Measurements from ENCODE around the gene NEURL1. TPM values are rescaled to one million over a fixed set of nuclear protein-coding genes. Genes with fewer than 3 reads are reported as not detected.
A peak's percentile ranks its signal among the peaks of the same experiment; 100 is the strongest.
"Not testable (repeated sequence)": the region's sequence is repeated elsewhere in the genome, so short reads cannot be mapped to it uniquely, and the experiment has no call there.

NEURL1 gene
- total and polyA plus RNA-seq, 3 experiments from 2014 or later = 0.69 to 1.6 (median 1.5) TPM

- CTCF ChIA-PET = no interaction called here
- peaks cover 8% of the 10 kb centered on the region for H3K27me3 ChIP-seq (ENCODE audit: insufficient read depth, low read length, poor library complexity, severe bottlenecking)
- H3K4me3 ChIP-seq (ENCODE audit: low read length) = no peak overlapping the region
- H3K27ac Mint-ChIP-seq = no peak overlapping the region
- H3K4me1 ChIP-seq (ENCODE audit: insufficient read depth, low read length) = peaks cover 2% of the 10 kb centered on the region
- no peak for DNase-seq
- H3K4me3 Mint-ChIP-seq = no peak overlapping the region
- no peaks in the 10 kb centered on the region for H3K36me3 Mint-ChIP-seq
- H3K36me3 ChIP-seq (ENCODE audit: insufficient read depth, low read length) = no peaks in the 10 kb centered on the region
- peaks cover 4 to 9% (median 5%) of the 10 kb centered on the region in 3 donors for H3K4me1 Mint-ChIP-seq
- no peaks in the 10 kb centered on the region for H3K9me3 ChIP-seq (ENCODE audit: low read length)
- no peaks in the 10 kb centered on the region for H3K9me3 Mint-ChIP-seq
- no peak overlapping the region for H3K27ac ChIP-seq (ENCODE audit: low read depth, low read length)
- H3K27me3 Mint-ChIP-seq = peaks cover 30 to 33% of the 10 kb centered on the region in 2 donors
- POLR2A ChIA-PET = no interaction called here
Observed at GRCh38 chr10:103498936-103499638, 5.6 kb downstream of the NEURL1 start.

- Mint-ChIP-seq H3K4me3 (no peak overlapping the region), H3K27me3 (peaks cover 27 to 31% of the 10 kb centered on the region in 2 donors), H3K4me1 (peaks cover 9 to 13% (median 12%) of the 10 kb centered on the region in 3 donors), H3K36me3 (no peaks in the 10 kb centered on the region), H3K27ac (no peak overlapping the region), H3K9me3 (no peaks in the 10 kb centered on the region)
- Histone ChIP-seq H3K4me3 (ENCODE audit: low read length) (no peak overlapping the region), H3K27ac (ENCODE audit: low read depth, low read length) (no peak overlapping the region), H3K36me3 (ENCODE audit: insufficient read depth, low read length) (no peaks in the 10 kb centered on the region), H3K27me3 (ENCODE audit: insufficient read depth, low read length, poor library complexity, severe bottlenecking) (peaks cover 3% of the 10 kb centered on the region), H3K9me3 (ENCODE audit: low read length) (no peaks in the 10 kb centered on the region), H3K4me1 (ENCODE audit: insufficient read depth, low read length) (peaks cover 10% of the 10 kb centered on the region)
- ChIA-PET POLR2A (no interaction called here), CTCF (no interaction called here)
- DNase-seq = no peak
Observed at GRCh38 chr10:103499881-103500280, 6.4 kb downstream of the NEURL1 start.

- no peaks in the 10 kb centered on the region for H3K27me3 ChIP-seq (ENCODE audit: insufficient read depth, low read length, poor library complexity, severe bottlenecking)
- no peaks in the 10 kb centered on the region for H3K36me3 Mint-ChIP-seq
- H3K27ac ChIP-seq (ENCODE audit: low read depth, low read length) = no peak overlapping the region
- ChIA-PET CTCF (interaction anchor here (0.9 kb wide), 1 partner anchor 15 kb away, joined by 8 read pairs; no protein-coding TSS in a partner anchor), POLR2A (no interaction called here)
- H3K36me3 ChIP-seq (ENCODE audit: insufficient read depth, low read length) = no peaks in the 10 kb centered on the region
- no peak overlapping the region for H3K4me3 ChIP-seq (ENCODE audit: low read length)
- no peaks in the 10 kb centered on the region for H3K9me3 Mint-ChIP-seq
- H3K27ac Mint-ChIP-seq = no peak overlapping the region
- DNase-seq = no peak
- no peaks in the 10 kb centered on the region for H3K9me3 ChIP-seq (ENCODE audit: low read length)
- peaks cover 15% of the 10 kb centered on the region for H3K4me1 ChIP-seq (ENCODE audit: insufficient read depth, low read length)
- H3K27me3 Mint-ChIP-seq = peaks cover 24 to 28% of the 10 kb centered on the region in 2 donors
- no peak overlapping the region for H3K4me3 Mint-ChIP-seq
- peaks cover 9 to 14% (median 12%) of the 10 kb centered on the region in 3 donors for H3K4me1 Mint-ChIP-seq
Observed at GRCh38 chr10:103500481-103500880, 7.0 kb downstream of the NEURL1 start.

- Mint-ChIP-seq H3K4me1 (peaks cover 9 to 14% (median 12%) of the 10 kb centered on the region in 3 donors), H3K27ac (no peak overlapping the region), H3K4me3 (no peak overlapping the region), H3K9me3 (no peaks in the 10 kb centered on the region), H3K27me3 (peaks cover 18 to 24% of the 10 kb centered on the region in 2 donors), H3K36me3 (no peaks in the 10 kb centered on the region)
- H3K27ac ChIP-seq (ENCODE audit: low read depth, low read length) = no peak overlapping the region
- H3K36me3 ChIP-seq (ENCODE audit: insufficient read depth, low read length) = no peaks in the 10 kb centered on the region
- peaks cover 15% of the 10 kb centered on the region for H3K4me1 ChIP-seq (ENCODE audit: insufficient read depth, low read length)
- DNase-seq = no peak
- no peaks in the 10 kb centered on the region for H3K9me3 ChIP-seq (ENCODE audit: low read length)
- H3K4me3 ChIP-seq (ENCODE audit: low read length) = no peak overlapping the region
- CTCF ChIA-PET = interaction anchor here (0.7 to 0.9 kb wide), 2 partner anchors 16 to 20 kb away, joined by 3 to 8 read pairs; no protein-coding TSS in a partner anchor
- H3K27me3 ChIP-seq (ENCODE audit: insufficient read depth, low read length, poor library complexity, severe bottlenecking) = no peaks in the 10 kb centered on the region
- POLR2A ChIA-PET = no interaction called here
Observed at GRCh38 chr10:103501186-103501585, 7.7 kb downstream of the NEURL1 start.

GRCh38 chr10:103502849-103503660 is 9.6 kb downstream of the NEURL1 start:
- Histone ChIP-seq H3K27ac (ENCODE audit: low read depth, low read length) (no peak overlapping the region), H3K36me3 (ENCODE audit: insufficient read depth, low read length) (no peaks in the 10 kb centered on the region), H3K4me3 (ENCODE audit: low read length) (no peak overlapping the region), H3K27me3 (ENCODE audit: insufficient read depth, low read length, poor library complexity, severe bottlenecking) (no peaks in the 10 kb centered on the region), H3K9me3 (ENCODE audit: low read length) (no peaks in the 10 kb centered on the region), H3K4me1 (ENCODE audit: insufficient read depth, low read length) (peaks cover 15% of the 10 kb centered on the region)
- peak overlapping the region in 2 of 8 donors; percentile 3 to 59 for H3K27ac Mint-ChIP-seq
- peaks cover 17 to 23% of the 10 kb centered on the region in 2 donors for H3K27me3 Mint-ChIP-seq
- ChIA-PET CTCF (interaction anchor here (0.9 kb wide), 1 partner anchor 62 kb away, joined by 3 read pairs; no protein-coding TSS in a partner anchor), POLR2A (no interaction called here)
- peaks cover 9 to 14% (median 12%) of the 10 kb centered on the region in 3 donors for H3K4me1 Mint-ChIP-seq
- no peaks in the 10 kb centered on the region for H3K9me3 Mint-ChIP-seq
- DNase-seq = no peak
- no peaks in the 10 kb centered on the region for H3K36me3 Mint-ChIP-seq
- peak overlapping the region in 1 of 7 donors; percentile 7 for H3K4me3 Mint-ChIP-seq

- H3K9me3 ChIP-seq (ENCODE audit: low read length); H3K27ac ChIP-seq (ENCODE audit: low read depth, low read length); H3K36me3 ChIP-seq (ENCODE audit: insufficient read depth, low read length); POLR2A ChIA-PET; H3K27ac Mint-ChIP-seq; H3K27me3 ChIP-seq (ENCODE audit: insufficient read depth, low read length, poor library complexity, severe bottlenecking); H3K4me3 Mint-ChIP-seq; H3K36me3 Mint-ChIP-seq; H3K9me3 Mint-ChIP-seq; H3K4me3 ChIP-seq (ENCODE audit: low read length); DNase-seq: not testable (repeated sequence)
- H3K4me1 ChIP-seq (ENCODE audit: insufficient read depth, low read length) = peaks cover 15% of the 10 kb centered on the region
- Mint-ChIP-seq H3K27me3 (peaks cover 17 to 19% of the 10 kb centered on the region in 2 donors), H3K4me1 (peaks cover 9 to 14% (median 12%) of the 10 kb centered on the region in 3 donors)
- CTCF ChIA-PET = interaction anchor here (0.9 kb wide), 1 partner anchor 61 kb away, joined by 3 read pairs; no protein-coding TSS in a partner anchor
Observed at GRCh38 chr10:103503777-103504176, 10.3 kb downstream of the NEURL1 start.

- Mint-ChIP-seq H3K4me1 (peaks cover 9 to 14% (median 12%) of the 10 kb centered on the region in 3 donors), H3K4me3 (peak overlapping the region in 4 of 7 donors; percentile 0 to 6 (median 4)), H3K9me3 (no peaks in the 10 kb centered on the region), H3K27ac (peak overlapping the region in 5 of 8 donors; percentile 2 to 62 (median 4)), H3K27me3 (peaks cover 17% of the 10 kb centered on the region in 2 donors), H3K36me3 (no peaks in the 10 kb centered on the region)
- ChIA-PET POLR2A (no interaction called here), CTCF (no interaction called here)
- peak in 2 of 5 donors; percentile 45 to 55 for DNase-seq
- Histone ChIP-seq H3K36me3 (ENCODE audit: insufficient read depth, low read length) (no peaks in the 10 kb centered on the region), H3K4me3 (ENCODE audit: low read length) (no peak overlapping the region), H3K9me3 (ENCODE audit: low read length) (no peaks in the 10 kb centered on the region), H3K27me3 (ENCODE audit: insufficient read depth, low read length, poor library complexity, severe bottlenecking) (no peaks in the 10 kb centered on the region), H3K27ac (ENCODE audit: low read depth, low read length) (no peak overlapping the region), H3K4me1 (ENCODE audit: insufficient read depth, low read length) (peaks cover 15% of the 10 kb centered on the region)
Observed at GRCh38 chr10:103504181-103504783, 10.8 kb downstream of the NEURL1 start.

All from CD8-positive, alpha-beta memory T cell (primary cell).